ENCODE results near the gene NUP42. TPM values are rescaled to one million over a fixed set of nuclear protein-coding genes. Genes with fewer than 3 reads are reported as not detected.
A peak's percentile ranks its signal among the peaks of the same experiment; 100 is the strongest.

Gene NUP42, protein sequence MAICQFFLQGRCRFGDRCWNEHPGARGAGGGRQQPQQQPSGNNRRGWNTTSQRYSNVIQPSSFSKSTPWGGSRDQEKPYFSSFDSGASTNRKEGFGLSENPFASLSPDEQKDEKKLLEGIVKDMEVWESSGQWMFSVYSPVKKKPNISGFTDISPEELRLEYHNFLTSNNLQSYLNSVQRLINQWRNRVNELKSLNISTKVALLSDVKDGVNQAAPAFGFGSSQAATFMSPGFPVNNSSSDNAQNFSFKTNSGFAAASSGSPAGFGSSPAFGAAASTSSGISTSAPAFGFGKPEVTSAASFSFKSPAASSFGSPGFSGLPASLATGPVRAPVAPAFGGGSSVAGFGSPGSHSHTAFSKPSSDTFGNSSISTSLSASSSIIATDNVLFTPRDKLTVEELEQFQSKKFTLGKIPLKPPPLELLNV
- 18.0 and 34.5 TPM in 2 replicates for total RNA-seq

DNA sequence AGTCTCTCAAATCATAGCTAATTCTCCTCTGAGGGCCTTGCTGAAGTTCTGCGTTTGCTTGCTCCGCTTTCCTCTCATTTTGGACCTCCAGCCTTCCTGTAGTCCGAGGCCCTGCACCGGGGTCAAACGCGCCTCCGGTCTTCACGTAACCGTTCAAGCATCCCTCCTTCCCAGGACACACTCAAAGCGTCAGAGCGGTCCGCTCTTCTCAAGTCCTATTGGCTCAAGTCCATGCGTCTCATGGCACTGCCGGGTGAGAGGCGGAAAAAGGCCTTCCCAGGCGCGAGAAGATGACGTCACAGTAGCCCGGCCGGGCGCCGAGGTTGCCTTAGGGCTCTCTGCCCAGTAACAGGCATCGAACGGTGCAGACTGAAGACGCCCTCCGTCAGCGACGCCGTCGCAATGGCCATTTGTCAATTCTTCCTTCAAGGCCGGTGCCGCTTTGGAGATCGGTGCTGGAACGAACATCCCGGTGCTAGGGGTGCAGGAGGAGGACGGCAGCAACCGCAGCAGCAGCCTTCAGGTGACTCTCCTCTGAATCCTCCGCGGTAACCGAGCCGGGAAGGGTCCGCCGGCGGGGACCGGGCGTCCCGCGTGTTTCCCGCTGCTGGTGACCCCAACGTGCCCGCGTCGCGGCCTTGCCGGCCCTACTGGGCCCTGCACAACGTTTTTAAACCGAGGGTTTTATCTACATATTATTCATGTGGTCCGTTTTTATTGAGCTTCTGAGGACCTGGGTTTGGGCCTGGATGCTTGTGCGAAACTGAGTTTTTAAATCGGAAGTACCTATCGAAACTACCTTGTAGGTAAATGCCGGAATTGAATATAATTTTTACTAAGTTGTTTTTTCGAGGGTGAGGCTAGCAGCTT, at the start of gene NUP42:
Gene NUP42 (plus strand): TSS at position 365 of the 870 bp plus-strand sequence. CDS start 38 bp downstream, at position 403.
- TF ChIP-seq, protein P1, sequence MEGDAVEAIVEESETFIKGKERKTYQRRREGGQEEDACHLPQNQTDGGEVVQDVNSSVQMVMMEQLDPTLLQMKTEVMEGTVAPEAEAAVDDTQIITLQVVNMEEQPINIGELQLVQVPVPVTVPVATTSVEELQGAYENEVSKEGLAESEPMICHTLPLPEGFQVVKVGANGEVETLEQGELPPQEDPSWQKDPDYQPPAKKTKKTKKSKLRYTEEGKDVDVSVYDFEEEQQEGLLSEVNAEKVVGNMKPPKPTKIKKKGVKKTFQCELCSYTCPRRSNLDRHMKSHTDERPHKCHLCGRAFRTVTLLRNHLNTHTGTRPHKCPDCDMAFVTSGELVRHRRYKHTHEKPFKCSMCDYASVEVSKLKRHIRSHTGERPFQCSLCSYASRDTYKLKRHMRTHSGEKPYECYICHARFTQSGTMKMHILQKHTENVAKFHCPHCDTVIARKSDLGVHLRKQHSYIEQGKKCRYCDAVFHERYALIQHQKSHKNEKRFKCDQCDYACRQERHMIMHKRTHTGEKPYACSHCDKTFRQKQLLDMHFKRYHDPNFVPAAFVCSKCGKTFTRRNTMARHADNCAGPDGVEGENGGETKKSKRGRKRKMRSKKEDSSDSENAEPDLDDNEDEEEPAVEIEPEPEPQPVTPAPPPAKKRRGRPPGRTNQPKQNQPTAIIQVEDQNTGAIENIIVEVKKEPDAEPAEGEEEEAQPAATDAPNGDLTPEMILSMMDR (IDR thresholded peaks at IDR 0.05; ENCODE audit: insufficient read depth, low read depth, low read length) = no peak
- peak within 1 kb of the TSS; percentile 75 for H3K4me3 ChIP-seq (ENCODE audit: low read depth, low read length)
- peak; percentile 100 for DNase-seq (ENCODE audit: low read depth)

DNA sequence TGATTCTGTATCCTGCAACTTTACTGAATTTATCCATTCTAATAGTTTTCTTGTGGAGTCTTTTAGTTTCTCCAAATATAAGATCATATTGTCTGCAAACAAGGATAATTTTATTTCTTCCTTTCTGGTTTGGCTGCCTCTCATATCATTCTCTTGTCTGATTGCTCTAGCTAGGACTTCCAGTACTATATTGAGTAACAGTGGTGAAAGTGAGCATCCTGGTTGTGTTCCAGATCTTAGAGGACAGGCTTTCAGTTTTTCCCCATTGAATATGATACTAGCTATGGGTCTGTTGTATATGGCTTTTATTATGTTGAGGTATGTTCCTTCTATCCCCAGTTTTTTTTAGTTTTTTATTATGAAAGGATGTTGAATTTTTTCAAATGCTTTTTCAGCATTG, 48.1 kb upstream of the NUP42 start:
- no peak overlapping the region for H3K4me3 ChIP-seq (ENCODE audit: low read depth, low read length)
- DNase-seq (ENCODE audit: low read depth) = no peak
- TF ChIP-seq, protein P1 (IDR thresholded peaks at IDR 0.05; ENCODE audit: insufficient read depth, low read depth, low read length) = no peak

DNA sequence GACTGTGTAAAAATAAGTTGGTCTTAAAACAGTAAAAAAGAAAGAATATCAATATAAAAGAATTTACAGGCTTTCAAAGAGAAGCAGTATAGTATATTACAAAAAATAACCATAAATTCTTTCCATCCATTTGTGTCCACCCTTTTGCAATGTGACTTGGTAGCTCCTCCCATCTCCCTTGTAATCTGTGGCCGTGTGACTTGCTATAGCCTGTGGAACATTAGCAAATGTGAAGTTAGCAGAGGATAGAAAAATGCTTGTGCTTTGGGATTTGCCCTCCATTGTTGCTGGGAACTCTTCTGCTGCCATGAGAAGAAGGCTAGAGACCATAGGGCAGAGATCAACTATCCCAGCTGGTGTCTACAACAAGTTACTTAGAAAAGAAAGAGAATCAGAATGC, 46.1 kb upstream of the NUP42 start:
- TF ChIP-seq, protein P1 (IDR thresholded peaks at IDR 0.05; ENCODE audit: insufficient read depth, low read depth, low read length) = no peak
- DNase-seq (ENCODE audit: low read depth) = no peak

DNA sequence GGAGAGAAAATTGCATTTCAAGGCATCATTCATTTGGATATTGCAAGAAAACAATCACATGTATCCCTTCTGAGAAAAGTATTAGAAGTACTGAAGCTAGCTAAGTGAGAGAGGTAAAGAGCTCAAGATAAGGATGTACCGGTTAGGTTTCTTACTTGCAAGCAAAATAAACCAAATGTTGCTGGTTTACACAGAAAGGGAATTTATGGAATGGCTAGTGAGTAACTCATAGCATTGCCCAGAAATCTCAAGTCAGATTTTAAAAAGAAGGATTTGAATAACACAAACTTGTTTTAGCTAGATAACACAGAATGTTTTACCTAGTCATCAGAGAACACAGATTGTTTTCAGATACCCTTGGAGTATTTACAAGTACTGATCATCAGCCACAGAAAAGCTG, 45.6 kb upstream of the NUP42 start:
- peak; percentile 11 for DNase-seq (ENCODE audit: low read depth)
- TF ChIP-seq, protein P1 (IDR thresholded peaks at IDR 0.05; ENCODE audit: insufficient read depth, low read depth, low read length) = no peak
- H3K4me3 ChIP-seq (ENCODE audit: low read depth, low read length) = no peak overlapping the region

More for the DNA sequence above, 46.1 kb upstream of the NUP42 start:
- no peak overlapping the region for H3K4me3 ChIP-seq (ENCODE audit: low read depth, low read length)

DNA sequence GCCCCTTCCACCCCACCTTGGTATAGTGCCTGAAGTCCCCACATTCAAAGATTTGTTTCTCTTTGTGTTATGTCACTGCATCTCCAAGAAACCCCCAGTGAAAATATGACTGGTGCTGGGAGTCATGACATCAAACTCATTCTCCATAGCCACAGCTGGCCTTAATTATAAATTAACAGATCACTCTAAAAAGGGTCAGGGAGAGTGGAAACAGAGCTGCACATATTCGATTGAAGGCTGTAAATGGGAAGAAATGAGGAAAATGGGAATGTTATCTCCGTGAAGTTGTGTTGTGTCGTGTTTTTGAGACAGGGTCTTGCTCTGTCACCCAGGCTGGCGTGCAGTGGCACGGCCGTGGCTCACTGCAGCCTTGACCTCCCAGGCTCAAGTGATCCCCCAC, 24.2 kb upstream of the NUP42 start:
- TF ChIP-seq, protein P1 (IDR thresholded peaks at IDR 0.05; ENCODE audit: insufficient read depth, low read depth, low read length) = no peak
- DNase-seq (ENCODE audit: low read depth) = no peak
- no peak overlapping the region for H3K4me3 ChIP-seq (ENCODE audit: low read depth, low read length)

DNA sequence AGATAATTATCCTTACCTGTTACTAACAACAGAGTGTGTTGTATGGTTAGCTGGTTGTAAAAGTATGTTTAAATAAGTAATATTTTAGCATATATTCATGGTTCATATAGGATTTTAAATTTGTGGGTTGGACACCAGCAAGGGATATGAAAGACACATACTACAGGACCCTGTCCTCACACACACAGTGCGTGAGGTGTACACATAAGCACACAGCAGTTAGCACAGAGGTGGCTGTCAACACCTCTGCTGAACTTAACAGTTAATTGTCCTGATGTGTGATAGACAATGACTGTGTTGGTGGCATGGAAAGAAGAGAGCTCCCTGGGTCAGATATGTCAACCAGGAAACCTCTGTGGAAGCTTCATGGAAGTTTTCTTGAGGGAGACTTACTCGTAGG, 23.3 kb upstream of the NUP42 start:
- DNase-seq (ENCODE audit: low read depth) = no peak
- TF ChIP-seq, protein P1 (IDR thresholded peaks at IDR 0.05; ENCODE audit: insufficient read depth, low read depth, low read length) = no peak
- no peak overlapping the region for H3K4me3 ChIP-seq (ENCODE audit: low read depth, low read length)
